Motor neuron (in vitro differentiated cells): Measurements from ENCODE around the gene VDR. TPM values are rescaled to one million over a fixed set of nuclear protein-coding genes. Genes with fewer than 3 reads are reported as not detected.

Experiments used
- ATAC-seq, 8 experiments: fragments of 200-7000 bp; cut with Tn5 transposase; replicated peaks in 6 of 8; 2 replicates each; pipeline ENCODE4 v1.8.0; 2021; ENCODE audit warnings: mild to moderate bottlenecking in 8 of 8, moderate library complexity in 8 of 8
- H3K27ac ChIP-seq, 2 donors: fragments of 250-450 bp; sonication (Bioruptor Pico); 2 replicates each; pipeline ENCODE4 v1.9.0; 2021; ENCODE audit warnings: antibody characterized with exemption in 2 of 2, mild to moderate bottlenecking in 2 of 2, moderate library complexity in 1 of 2
- H3K4me1 ChIP-seq, 2 donors: fragments of 250-450 bp; sonication (Bioruptor Pico); replicated peaks in 1 of 2; 2 replicates each; pipeline ENCODE4 v1.6.1; 2021; ENCODE audit warnings: antibody characterized with exemption in 2 of 2, mild to moderate bottlenecking in 2 of 2, moderate library complexity in 1 of 2
- H3K4me3 ChIP-seq, 5 donors: fragments of 250-450 bp; sonication (Bioruptor Pico); 2 replicates each; pipeline ENCODE4 v1.9.0; 2021; ENCODE audit warnings: antibody characterized with exemption in 5 of 5, mild to moderate bottlenecking in 5 of 5, moderate library complexity in 4 of 5
- WGBS, 10 experiments: fragments of 450-650 bp; shearing (Covaris generic); methylation state at CpG; one replicate each; pipeline ENCODE4 v1.0.0; 2022; 5-methylcytosine and 5-hydroxymethylcytosine counted together
- in situ Hi-C, 9 experiments: fragments of 400-800 bp; cut with MboI; loops; one replicate each; pipeline ENCODE4 v1.15.0; 2021; ENCODE audit warnings: low sequenced_read_pairs in 9 of 9, low pct_unique_long_range_greater_than_20kb in 2 of 9; ENCODE audit not compliant: unreplicated experiment in 9 of 9
- total RNA-seq, 8 experiments: library from RNA; unstranded; fragments of 300-600 nt; gene quantifications; 2 replicates each; pipeline versions ENCODE4 v1.2.3 to v1.2.4, GENCODE V29; 2022

VDR gene
- total RNA-seq, 8 experiments from 2014 or later, result 0.08 to 70.8 (median 0.87) TPM

DNA sequence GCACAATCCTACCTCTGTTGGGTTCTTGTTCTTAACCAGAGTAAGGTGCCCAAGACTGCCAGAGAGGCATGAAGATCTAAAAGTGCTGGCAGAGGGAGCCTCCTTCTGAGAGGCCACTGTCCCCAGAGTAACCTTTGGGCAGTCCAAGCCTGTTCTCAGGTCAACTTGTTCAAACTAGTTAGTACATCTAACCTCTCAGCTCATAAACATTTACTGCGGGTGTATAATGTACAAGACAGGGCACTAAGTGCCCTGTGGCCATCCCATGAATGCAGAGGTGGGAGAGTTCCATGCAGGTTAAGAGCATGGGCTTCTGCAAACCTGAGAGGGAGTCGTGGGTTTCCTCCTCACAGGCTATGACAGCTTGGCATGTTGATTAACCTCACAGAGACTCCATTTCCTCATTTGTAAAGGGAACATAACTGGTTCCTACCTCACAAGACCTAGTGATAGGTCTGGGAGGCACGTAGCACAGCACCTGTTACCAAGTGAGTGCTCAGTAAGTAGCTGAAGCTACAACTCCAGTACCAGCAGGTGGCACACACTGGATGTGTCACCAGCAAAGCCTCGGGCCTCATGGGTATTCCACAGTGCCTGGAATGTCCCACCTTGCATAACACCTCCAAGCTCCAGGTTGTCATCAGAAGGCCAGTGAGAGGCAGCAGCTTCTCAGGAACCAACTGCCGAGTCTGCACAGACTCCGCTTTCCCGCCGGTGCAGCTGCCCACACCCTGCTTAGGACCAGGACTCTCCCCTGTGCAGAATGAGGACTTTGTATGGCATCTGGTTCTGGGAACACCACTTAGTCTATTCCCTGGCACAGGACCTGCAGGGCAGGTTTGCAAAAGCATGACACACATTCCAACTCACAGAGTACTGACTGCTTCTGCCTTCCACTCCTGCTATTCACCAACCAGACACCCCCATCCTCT lies 4.4 kb downstream of the VDR start:
- ATAC-seq, result no peak
- 0 to 100% (median 50%) methylated on average over 1 to 6 of the region's 8 CpGs; no CpG with 5 or more reads in 2 of the 10 experiments for WGBS, 10 experiments
- in situ Hi-C loops, result loop anchor here in 1 of 9 experiments (10.0 kb wide), 1 partner anchor 54 kb away; no protein-coding TSS in a partner anchor
- H3K4me3 ChIP-seq, result no peak overlapping the region
- H3K27ac ChIP-seq, result no peak overlapping the region
- no peaks in the 10 kb centered on the region for H3K4me1 ChIP-seq

DNA sequence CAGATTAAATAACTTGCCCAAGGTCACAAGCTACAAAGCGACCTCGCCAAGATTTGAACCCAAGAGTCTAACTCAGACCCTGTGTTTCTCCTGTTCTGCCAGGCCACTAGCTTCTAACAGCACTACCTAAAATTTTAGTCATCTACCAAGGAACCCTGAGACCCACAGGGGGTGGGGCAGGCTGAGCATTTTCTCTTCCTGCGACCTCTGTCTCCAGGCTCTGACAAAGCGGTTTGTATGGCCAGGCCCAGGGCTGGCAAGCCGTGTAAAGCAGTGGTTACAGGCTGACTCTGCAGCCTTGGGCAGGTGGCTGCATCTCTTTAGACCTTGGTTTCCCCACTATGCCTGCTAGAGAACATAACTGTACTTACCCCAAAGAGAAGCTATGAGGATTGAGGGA lies 5.3 kb downstream of the VDR start:
- in situ Hi-C loops, result no loop called here
- H3K27ac ChIP-seq, result no peak overlapping the region
- no peaks in the 10 kb centered on the region for H3K4me1 ChIP-seq
- H3K4me3 ChIP-seq, result no peak overlapping the region
- no peak for ATAC-seq
- 61 to 100% (median 91%) methylated on average over 1 to 4 of the region's 5 CpGs; no CpG with 5 or more reads in 4 of the 10 experiments for WGBS, 10 experiments

DNA sequence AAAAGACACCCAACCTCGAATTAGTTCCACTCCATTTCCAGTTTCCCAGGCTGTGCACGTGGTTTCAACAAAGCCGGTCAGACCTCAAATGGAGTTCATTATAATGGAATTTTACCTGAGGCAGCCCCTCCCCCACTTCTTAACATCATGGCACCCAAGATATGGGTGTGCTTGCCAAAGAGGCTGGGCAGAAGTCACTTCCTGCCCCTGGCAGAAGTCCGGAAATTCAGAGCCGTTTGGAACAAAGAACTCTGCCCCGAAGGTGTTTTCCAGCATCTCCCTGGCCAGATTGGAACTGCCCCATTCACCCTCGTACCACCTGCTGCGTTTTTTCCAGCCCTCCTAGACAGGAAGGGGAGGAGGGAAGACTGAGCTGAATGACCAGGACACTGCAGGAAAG lies 8.2 kb downstream of the VDR start:
- Histone ChIP-seq H3K4me1 (no peaks in the 10 kb centered on the region), H3K27ac (no peak overlapping the region), H3K4me3 (no peak overlapping the region)
- 18 to 60% (median 37%) methylated on average over 1 to 7 of the region's 8 CpGs; no CpG with 5 or more reads in 3 of the 10 experiments for WGBS, 10 experiments
- no peak for ATAC-seq
- in situ Hi-C loops, result no loop called here

DNA sequence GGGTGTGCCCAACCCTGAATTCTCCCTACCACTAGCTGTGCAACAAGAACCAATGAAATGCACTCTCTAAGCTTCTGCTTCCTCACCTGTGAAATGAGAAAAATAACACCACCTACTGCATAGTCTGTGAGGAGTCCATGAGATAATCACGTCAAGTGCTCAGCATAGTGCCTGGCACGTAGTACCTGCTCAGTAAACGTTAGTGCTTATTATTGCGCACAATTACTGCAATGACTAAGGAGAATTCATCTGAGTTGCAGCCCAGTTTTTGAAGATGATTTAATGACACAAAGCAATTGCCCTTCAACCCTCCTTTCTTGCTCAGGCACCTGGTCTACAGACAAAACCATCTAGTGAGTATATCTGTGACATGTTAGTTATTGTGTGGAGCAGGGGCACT lies 8.8 kb downstream of the VDR start:
- in situ Hi-C loops, result no loop called here
- peak in 1 of 8 experiments; percentile 49 for ATAC-seq
- no peak overlapping the region for H3K27ac ChIP-seq
- H3K4me3 ChIP-seq, result no peak overlapping the region
- 81 to 100% (median 91%) methylated on average over 1 to 4 of the region's 4 CpGs; no CpG with 5 or more reads in 3 of the 10 experiments for WGBS, 10 experiments
- no peaks in the 10 kb centered on the region for H3K4me1 ChIP-seq

DNA sequence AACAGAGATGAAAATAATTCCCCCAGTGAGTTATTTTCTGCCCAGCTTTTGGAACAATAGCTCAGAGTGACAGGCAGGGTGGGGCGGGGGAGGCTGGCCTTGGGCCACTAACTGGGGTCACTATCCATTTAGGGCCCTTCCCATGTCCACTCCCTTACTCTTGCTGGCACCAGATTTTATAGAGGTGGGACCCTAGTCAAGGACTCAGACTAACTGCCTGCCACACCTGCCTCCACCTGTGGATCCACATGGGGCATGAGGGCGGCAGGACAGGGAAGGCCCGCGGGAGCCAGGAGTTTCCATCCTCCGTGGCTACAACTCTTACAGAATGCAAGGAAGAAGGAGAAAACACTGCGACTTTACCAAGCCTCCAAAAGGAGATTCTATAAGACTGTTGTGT lies 10.1 kb downstream of the VDR start:
- no peak for ATAC-seq
- no peak overlapping the region for H3K27ac ChIP-seq
- H3K4me3 ChIP-seq, result no peak overlapping the region
- in situ Hi-C loops, result no loop called here
- 70 to 100% (median 82%) methylated on average over 1 to 5 of the region's 6 CpGs; no CpG with 5 or more reads in 3 of the 10 experiments for WGBS, 10 experiments
- H3K4me1 ChIP-seq, result no peaks in the 10 kb centered on the region

DNA sequence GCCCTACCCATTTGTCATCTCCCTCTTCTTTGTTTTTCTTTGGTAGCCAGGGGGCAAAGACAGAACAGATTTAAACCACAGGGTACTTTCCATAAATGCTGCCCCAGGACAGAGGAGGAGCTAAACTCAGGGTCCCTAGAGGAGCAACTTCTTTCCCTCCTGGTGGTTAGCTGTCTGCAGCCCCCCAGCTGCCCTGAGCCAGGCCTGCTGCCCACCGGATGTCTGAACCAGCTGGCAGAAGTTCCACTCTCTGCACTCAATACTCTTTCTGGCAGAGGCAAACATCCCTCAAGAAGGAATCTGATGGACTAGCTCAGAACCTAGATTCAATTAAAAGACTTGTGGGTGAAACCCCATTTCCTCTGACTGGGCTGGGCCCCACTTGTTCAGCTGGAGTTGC lies 10.7 kb downstream of the VDR start:
- in situ Hi-C loops, result no loop called here
- Histone ChIP-seq H3K4me1 (no peaks in the 10 kb centered on the region), H3K27ac (no peak overlapping the region), H3K4me3 (no peak overlapping the region)
- ATAC-seq, result peak in 2 of 8 experiments; percentile 30 to 34
- WGBS, 10 experiments, result 17 to 100% (median 83%) methylated on average over 1 of the region's 1 CpG; no CpG with 5 or more reads in 7 of the 10 experiments

DNA sequence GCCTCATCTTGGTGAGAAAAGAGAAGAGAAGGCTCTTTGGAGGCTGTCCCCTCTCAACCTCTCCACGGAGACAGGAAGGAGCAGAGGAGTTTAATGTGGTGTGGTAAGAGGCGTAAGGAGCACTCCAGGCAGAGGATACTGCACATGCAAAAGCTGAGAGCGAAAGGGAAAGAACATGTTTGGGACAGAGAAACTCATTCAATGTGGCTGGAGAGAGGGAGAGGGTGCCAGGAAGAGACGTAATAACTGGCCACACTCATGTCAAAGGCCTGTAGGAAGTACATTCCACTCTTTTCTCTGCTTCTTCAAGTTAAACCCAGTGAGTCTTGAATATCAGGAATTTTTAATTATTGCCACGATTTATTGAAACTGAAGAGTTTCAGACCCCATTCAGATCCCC lies 12.0 kb downstream of the VDR start:
- in situ Hi-C loops, result no loop called here
- WGBS, 10 experiments, result 20 to 90% (median 72%) methylated on average over 1 to 4 of the region's 5 CpGs; no CpG with 5 or more reads in 1 of the 10 experiments
- H3K4me1 ChIP-seq, result no peaks in the 10 kb centered on the region
- ATAC-seq, result no peak
- H3K4me3 ChIP-seq, result no peak overlapping the region
- no peak overlapping the region for H3K27ac ChIP-seq

DNA sequence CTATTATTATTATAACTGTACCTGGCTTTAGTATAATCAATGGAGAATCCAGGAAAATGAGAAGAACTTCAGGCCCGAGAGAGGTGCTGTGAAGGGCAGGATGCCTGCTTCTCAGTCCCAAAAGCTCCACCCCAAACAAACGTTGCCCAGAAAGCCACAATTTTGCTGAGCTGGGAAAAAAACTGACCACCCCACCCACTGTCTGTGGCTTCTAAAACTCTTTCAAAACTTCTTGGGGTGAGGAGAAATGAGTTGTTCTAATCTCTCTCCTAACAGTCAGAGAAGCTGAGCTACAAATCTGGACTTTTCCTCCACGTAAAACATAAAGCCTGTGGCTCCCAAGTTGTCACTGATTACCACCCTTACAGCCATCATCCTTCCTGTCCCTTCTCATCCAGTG lies 13.4 kb downstream of the VDR start:
- Histone ChIP-seq H3K4me3 (no peak overlapping the region), H3K27ac (no peak overlapping the region), H3K4me1 (no peaks in the 10 kb centered on the region)
- ATAC-seq, result no peak
- in situ Hi-C loops, result no loop called here
- WGBS, 10 experiments, result 0 to 100% (median 80%) methylated on average over 1 to 2 of the region's 3 CpGs; no CpG with 5 or more reads in 4 of the 10 experiments

DNA sequence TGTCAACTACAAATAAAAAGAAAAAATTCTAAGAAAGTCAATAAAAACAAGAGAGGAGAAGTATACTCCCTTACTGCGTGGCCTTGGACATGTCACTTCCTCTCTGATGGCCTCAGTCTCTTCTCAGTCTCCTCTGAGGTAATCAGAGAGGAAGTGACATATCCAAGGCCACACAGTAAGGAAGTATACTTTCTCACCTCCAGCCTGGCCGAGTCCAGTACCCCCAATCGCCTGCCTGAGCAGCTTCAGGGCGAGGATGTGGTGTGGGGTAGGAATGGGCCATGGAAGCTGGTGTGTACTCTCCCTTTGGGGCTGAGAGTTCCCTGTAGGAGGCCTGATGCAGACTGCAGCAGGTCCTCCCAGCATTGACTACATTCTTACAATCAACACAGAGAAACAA lies 15.8 kb downstream of the VDR start:
- in situ Hi-C loops, result no loop called here
- 71 to 100% (median 90%) methylated on average over 1 to 4 of the region's 4 CpGs; no CpG with 5 or more reads in 3 of the 10 experiments for WGBS, 10 experiments
- H3K4me1 ChIP-seq, result no peaks in the 10 kb centered on the region
- no peak overlapping the region for H3K27ac ChIP-seq
- peak in 1 of 8 experiments; percentile 12 for ATAC-seq
- H3K4me3 ChIP-seq, result no peak overlapping the region

DNA sequence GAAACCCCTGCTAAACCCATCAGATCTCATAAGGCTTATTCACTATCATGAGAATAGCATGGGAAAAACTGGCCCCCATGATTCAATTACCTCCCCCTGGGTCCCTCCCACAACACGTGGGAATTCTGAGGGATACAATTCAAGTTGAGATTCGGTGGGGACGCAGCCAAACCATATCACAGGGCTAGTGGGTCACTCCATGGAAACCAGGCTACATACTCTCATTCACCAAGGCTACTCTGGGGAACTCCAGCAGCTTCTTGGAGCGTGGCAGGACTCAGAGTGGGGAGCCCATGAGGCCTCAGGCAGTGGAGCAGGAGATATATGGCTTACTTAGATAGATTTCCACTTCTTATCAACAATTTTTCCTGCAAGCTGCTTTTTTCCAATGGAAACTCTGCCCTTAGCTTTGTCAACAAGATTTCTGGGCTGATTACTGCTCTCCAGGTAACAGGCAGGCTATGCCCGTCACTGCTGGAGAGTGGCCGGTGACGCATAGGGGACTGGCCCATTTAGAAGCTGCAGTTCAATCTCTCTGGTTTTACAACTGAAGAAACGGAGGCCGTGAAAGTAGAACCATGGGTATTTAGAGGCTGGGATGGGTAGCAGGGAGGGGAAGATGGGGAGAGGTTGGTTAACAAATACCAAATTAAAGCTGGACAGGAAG lies 16.5 kb downstream of the VDR start:
- in situ Hi-C loops, result no loop called here
- Histone ChIP-seq H3K4me1 (no peaks in the 10 kb centered on the region), H3K4me3 (no peak overlapping the region), H3K27ac (no peak overlapping the region)
- ATAC-seq, result peak in 1 of 8 experiments; percentile 96
- 53 to 95% (median 87%) methylated on average over 1 to 9 of the region's 9 CpGs; no CpG with 5 or more reads in 2 of the 10 experiments for WGBS, 10 experiments

DNA sequence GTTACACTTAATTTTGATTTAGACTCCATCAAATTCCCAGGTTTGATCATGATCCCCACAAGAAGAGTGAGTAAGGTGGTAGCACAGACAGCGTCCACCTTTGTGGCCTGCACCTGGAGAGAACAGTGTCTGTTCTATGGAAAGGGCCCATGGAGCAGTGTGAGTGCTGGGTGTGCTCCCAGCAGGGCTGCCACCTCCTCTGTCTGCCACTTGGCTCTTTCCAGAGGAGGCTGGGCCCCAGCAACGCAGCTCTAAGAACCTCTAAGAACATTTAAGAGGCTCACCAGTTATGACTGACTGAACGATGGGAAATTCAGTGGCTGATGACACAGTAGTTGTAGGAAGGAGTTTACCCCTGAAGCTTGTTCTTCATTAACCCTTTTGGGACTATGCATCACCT lies 17.3 kb downstream of the VDR start:
- no peak overlapping the region for H3K27ac ChIP-seq
- no peaks in the 10 kb centered on the region for H3K4me1 ChIP-seq
- ATAC-seq, result no peak
- 8 to 89% (median 81%) methylated on average over 2 to 3 of the region's 3 CpGs; no CpG with 5 or more reads in 5 of the 10 experiments for WGBS, 10 experiments
- in situ Hi-C loops, result no loop called here
- H3K4me3 ChIP-seq, result no peak overlapping the region

DNA sequence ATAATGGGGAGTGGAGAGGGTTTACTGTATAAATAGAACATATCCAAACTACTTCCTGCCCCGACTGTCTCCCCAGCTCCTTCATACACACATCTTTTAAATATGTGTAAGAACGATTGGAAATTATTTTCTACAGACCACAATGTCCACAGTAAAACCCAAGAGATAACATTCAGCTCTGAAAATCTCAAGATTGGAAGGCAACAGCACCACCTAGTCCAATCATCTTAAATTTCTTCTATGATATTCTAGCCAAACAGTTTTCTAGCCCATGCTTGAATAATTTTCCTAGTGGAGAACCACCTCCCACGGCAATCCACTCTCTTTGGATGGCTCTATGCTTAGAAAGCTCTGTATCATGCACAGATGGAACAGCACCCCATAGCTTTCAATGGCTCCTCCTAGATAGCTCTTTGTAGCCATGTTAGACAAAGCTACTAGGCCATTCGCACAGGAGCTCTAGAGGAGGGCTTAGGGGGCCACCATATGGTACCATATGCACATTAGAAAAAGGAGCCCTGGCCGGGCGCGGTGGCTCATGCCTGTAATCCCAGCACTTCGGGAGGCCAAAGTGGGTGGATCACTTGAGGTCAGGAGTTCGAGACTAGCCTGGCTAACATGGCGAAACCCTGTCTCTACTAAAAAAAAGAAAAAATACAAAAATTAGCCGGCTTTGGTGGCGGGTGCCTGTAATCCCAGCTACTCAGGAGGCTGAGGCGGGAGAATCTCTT lies 18.1 kb downstream of the VDR start:
- in situ Hi-C loops, result no loop called here
- Histone ChIP-seq H3K4me3 (no peak overlapping the region), H3K4me1 (no peaks in the 10 kb centered on the region), H3K27ac (no peak overlapping the region)
- WGBS, 10 experiments, result 67 to 100% (median 84%) methylated on average over 3 to 8 of the region's 13 CpGs; no CpG with 5 or more reads in 1 of the 10 experiments
- peak in 1 of 8 experiments; percentile 6 for ATAC-seq

DNA sequence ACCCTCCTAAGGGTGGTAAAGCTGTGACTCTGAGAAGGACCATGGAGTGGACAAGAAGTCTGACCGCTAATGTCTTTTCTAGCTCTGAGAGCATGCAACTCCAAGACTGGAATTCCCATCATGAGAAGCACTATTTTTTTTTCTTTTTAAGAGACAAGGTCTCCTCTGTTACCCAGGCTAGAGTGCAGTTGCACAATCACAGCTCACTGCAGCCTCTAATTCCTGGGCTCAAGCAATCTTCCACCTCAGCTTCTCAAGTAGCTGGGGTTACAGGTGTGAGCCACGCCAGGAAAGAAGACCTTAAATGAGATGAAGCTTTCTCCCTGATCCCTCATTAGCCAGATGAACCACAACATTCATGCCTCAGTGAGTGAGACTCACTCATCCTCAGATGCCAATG lies 19.2 kb downstream of the VDR start:
- ATAC-seq, result no peak
- no peak overlapping the region for H3K27ac ChIP-seq
- no peak overlapping the region for H3K4me3 ChIP-seq
- in situ Hi-C loops, result no loop called here
- WGBS, 10 experiments, result 40 to 100% (median 75%) methylated on average over 1 to 2 of the region's 2 CpGs; no CpG with 5 or more reads in 7 of the 10 experiments
- no peaks in the 10 kb centered on the region for H3K4me1 ChIP-seq
